ENCODE results near the gene FBXO34. TPM values are rescaled to one million over a fixed set of nuclear protein-coding genes. Genes with fewer than 3 reads are reported as not detected.
"Not testable (repeated sequence)": the region's sequence is repeated elsewhere in the genome, so short reads cannot be mapped to it uniquely, and the experiment has no call there.

FBXO34 gene
- total RNA-seq, 1 experiment from 2014 or later = 18.8 TPM

GRCh38 chr14:55341781-55342180 lies 70.6 kb downstream of the FBXO34 start:
- no peak for ATAC-seq
- peaks cover 5% of the 10 kb centered on the region; the same call in 1 of the 2 replicates for H3K4me1 ChIP-seq (ENCODE audit: control insufficient read depth, insufficient read depth, low read length)
- intact Hi-C loops (cut with micrococcal nuclease; ENCODE audit: unreplicated experiment) (loop anchor here (10.0 kb wide), 1 partner anchor 67 kb away; the partner anchor contains the start of gene FBXO34), in situ Hi-C loops (cut with HindIII; ENCODE audit: low pct_unique_long_range_greater_than_20kb, low sequenced_read_pairs) (no loop called here)
- no peak overlapping the region for H3K27ac ChIP-seq (ENCODE audit: low read length)
- no peaks in the 10 kb centered on the region for H3K27me3 ChIP-seq (ENCODE audit: control insufficient read depth, insufficient read depth, low read length)
- ChIA-PET CTCF (no interaction called here), POLR2A (no interaction called here)
- H3K4me3 ChIP-seq (ENCODE audit: low read depth in 2 of 2, low read length in 2 of 2) = no peak overlapping the region
- BruUV-seq (replicated peaks) = no TSS peak
- H3K9me3 ChIP-seq (ENCODE audit: control insufficient read depth, insufficient read depth, low read depth, low read length) = no peaks in the 10 kb centered on the region
- TF ChIP-seq SIN3A (IDR thresholded peaks at IDR 0.05; ENCODE audit: borderline replicate concordance, insufficient read depth, low read depth, low read length) (no peak), POLR2AphosphoS5 (IDR thresholded peaks at IDR 0.05; ENCODE audit: low read depth, low read length) (no peak), TCF7L2 (IDR thresholded peaks at IDR 0.05; ENCODE audit: low read depth, low read length) (no peak), REST (IDR thresholded peaks at IDR 0.05; ENCODE audit: insufficient read depth in 1 of 2, low read depth in 2 of 2, low read length in 1 of 2) (no peak), CTCF (IDR thresholded peaks at IDR 0.05) (no peak)
- no peaks in the 10 kb centered on the region for H3K36me3 ChIP-seq (ENCODE audit: control insufficient read depth, insufficient read depth, low read length)
- no peak for DNase-seq (ENCODE audit: low read depth, low spot score)

- intact Hi-C loops (cut with micrococcal nuclease; ENCODE audit: unreplicated experiment) = loop anchor here (10.0 kb wide), 1 partner anchor 70 kb away; the partner anchor contains the start of gene FBXO34
These were observed 73.5 kb downstream of the FBXO34 start for GRCh38 chr14:55344582-55345163.

GRCh38 chr14:55347040-55347439 lies 75.8 kb downstream of the FBXO34 start:
- Histone ChIP-seq H3K9me3 (ENCODE audit: control insufficient read depth, insufficient read depth, low read depth, low read length) (no peaks in the 10 kb centered on the region), H3K36me3 (ENCODE audit: control insufficient read depth, insufficient read depth, low read length) (no peaks in the 10 kb centered on the region; the same call in none of the 2 replicates), H3K27me3 (ENCODE audit: control insufficient read depth, insufficient read depth, low read length) (no peaks in the 10 kb centered on the region), H3K4me3 (ENCODE audit: low read depth in 2 of 2, low read length in 2 of 2) (no peak overlapping the region), H3K27ac (ENCODE audit: low read length) (no peak overlapping the region), H3K4me1 (ENCODE audit: control insufficient read depth, insufficient read depth, low read length) (no peaks in the 10 kb centered on the region)
- intact Hi-C loops (cut with micrococcal nuclease; ENCODE audit: unreplicated experiment) (loop anchor here (10.0 kb wide), 1 partner anchor 72 kb away; the partner anchor contains the start of gene FBXO34), in situ Hi-C loops (cut with HindIII; ENCODE audit: low pct_unique_long_range_greater_than_20kb, low sequenced_read_pairs) (no loop called here)
- no peak for ATAC-seq
- DNase-seq (ENCODE audit: low read depth, low spot score) = no peak
- TF ChIP-seq SIN3A (IDR thresholded peaks at IDR 0.05; ENCODE audit: borderline replicate concordance, insufficient read depth, low read depth, low read length) (no peak), CTCF (IDR thresholded peaks at IDR 0.05) (no peak), POLR2AphosphoS5 (IDR thresholded peaks at IDR 0.05; ENCODE audit: low read depth, low read length) (no peak), TCF7L2 (IDR thresholded peaks at IDR 0.05; ENCODE audit: low read depth, low read length) (no peak), REST (IDR thresholded peaks at IDR 0.05; ENCODE audit: insufficient read depth in 1 of 2, low read depth in 2 of 2, low read length in 1 of 2) (no peak)
- BruUV-seq (replicated peaks) = no TSS peak
- ChIA-PET POLR2A (no interaction called here), CTCF (interaction anchor here (1.0 kb wide), 1 partner anchor 8 kb away, joined by 3 read pairs; no protein-coding TSS in a partner anchor)

More at GRCh38 chr14:55344582-55345163, 73.5 kb downstream of the FBXO34 start:
- DNase-seq (ENCODE audit: low read depth, low spot score); H3K36me3 ChIP-seq (ENCODE audit: control insufficient read depth, insufficient read depth, low read length); H3K4me1 ChIP-seq (ENCODE audit: control insufficient read depth, insufficient read depth, low read length); ATAC-seq; H3K4me3 ChIP-seq (ENCODE audit: low read depth in 2 of 2, low read length in 2 of 2); POLR2A ChIA-PET; H3K9me3 ChIP-seq (ENCODE audit: control insufficient read depth, insufficient read depth, low read depth, low read length); H3K27me3 ChIP-seq (ENCODE audit: control insufficient read depth, insufficient read depth, low read length); CTCF ChIA-PET; H3K27ac ChIP-seq (ENCODE audit: low read length); BruUV-seq (replicated peaks); in situ Hi-C loops (cut with HindIII; ENCODE audit: low pct_unique_long_range_greater_than_20kb, low sequenced_read_pairs): not testable (repeated sequence)

Data from Panc1 (cell line).